ENCODE results near the gene CALML5. TPM values are rescaled to one million over a fixed set of nuclear protein-coding genes. Genes with fewer than 3 reads are reported as not detected.

The CALML5 gene
- total and polyA plus RNA-seq, 2 of the 4 experiments (the other 2 are of a cell fraction) = not detected

- Histone ChIP-seq H3K4me3 (ENCODE audit: insufficient read depth, low read depth, low read length) (no peak overlapping the region), H3K4ac (ENCODE audit: low read depth, low read length) (no peak overlapping the region), H4K91ac (ENCODE audit: insufficient read depth, low read depth, low read length) (no peak overlapping the region), H3K9ac (ENCODE audit: low read depth, low read length) (no peak overlapping the region), H3K27me3 (ENCODE audit: control insufficient read depth, insufficient read depth, low read length) (peaks cover 50% of the 10 kb centered on the region), H3K9me1 (ENCODE audit: insufficient read depth, low read length) (peaks cover 13% of the 10 kb centered on the region; the same call in 1 of the 2 replicates), H3K14ac (replicated peaks; ENCODE audit: low read depth, low read length) (no peak overlapping the region), H2BK15ac (ENCODE audit: low read depth, low read length) (no peak overlapping the region), H2AFZ (replicated peaks; ENCODE audit: low read length, poor library complexity) (no peak overlapping the region), H3K79me1 (ENCODE audit: low read depth in 1 of 2, low read length in 2 of 2) (no peaks in the 10 kb centered on the region), H2BK120ac (ENCODE audit: low read depth, low read length) (no peak overlapping the region), H4K20me1 (ENCODE audit: insufficient read depth, low read length) (no peaks in the 10 kb centered on the region), H3K4me1 (ENCODE audit: control insufficient read depth, insufficient read depth, low read length) (no peaks in the 10 kb centered on the region), H3K18ac (ENCODE audit: low read depth, low read length) (no peak overlapping the region), H2BK20ac (ENCODE audit: low read depth, low read length) (no peak overlapping the region), H2AK9ac (replicated peaks; ENCODE audit: low read depth, low read length, poor library complexity) (no peak overlapping the region), H3K56ac (ENCODE audit: extremely low read depth, insufficient read depth, low read length) (no peak overlapping the region), H3K23ac (ENCODE audit: low read depth, low read length) (no peak overlapping the region), H3K9me3 (ENCODE audit: control insufficient read depth, insufficient read depth, low read length) (no peaks in the 10 kb centered on the region), H3K27ac (ENCODE audit: insufficient read depth, low read length) (no peak overlapping the region), H2BK5ac (ENCODE audit: low read depth, low read length, poor library complexity, severe bottlenecking) (no peak overlapping the region), H4K8ac (ENCODE audit: low read depth in 2 of 2, low read length in 2 of 2) (no peak overlapping the region), H3K36me3 (ENCODE audit: control insufficient read depth, insufficient read depth, low read length) (no peaks in the 10 kb centered on the region), H2AK5ac (ENCODE audit: low read depth, low read length) (no peak overlapping the region), H3K4me2 (ENCODE audit: low read depth, low read length) (no peak overlapping the region), H4K5ac (ENCODE audit: low read depth, low read length) (no peak overlapping the region)
- POLR2A ChIA-PET (ENCODE audit: unreplicated experiment) = no interaction called here
- BruUV-seq (replicated peaks) = no TSS peak
- intact Hi-C loops (cut with micrococcal nuclease) = no loop called here
- ATAC-seq (ENCODE audit: low read depth) (no peak), DNase-seq (no peak)
- in situ Hi-C loops (cut with MboI; ENCODE audit: low sequenced_read_pairs) = no loop called here
- 80% methylated on average over 1 of the region's 5 CpGs; no CpG with 5 or more reads in 1 of the 2 experiments for WGBS, 2 experiments (ENCODE audit: extremely low coverage in 2 of 2, insufficient read length in 1 of 2)
- CTCF ChIA-PET = interaction anchor here (1.8 kb wide), 1 partner anchor 20 kb away, joined by 4 read pairs; no protein-coding TSS in a partner anchor
- TF ChIP-seq NFE2L2 (IDR thresholded peaks at IDR 0.05; ENCODE audit: low read depth, low read length) = no peak
- TF ChIP-seq RCOR1 (IDR thresholded peaks at IDR 0.05; ENCODE audit: insufficient replicate concordance, low read length) = no peak
- no peak for TF ChIP-seq CEBPB (IDR thresholded peaks at IDR 0.05; ENCODE audit: low read depth, low read length)
- TF ChIP-seq MAZ (IDR thresholded peaks at IDR 0.05; ENCODE audit: borderline replicate concordance, low read depth, low read length) = no peak
- TF ChIP-seq CHD1 (IDR thresholded peaks at IDR 0.05; ENCODE audit: low read depth, low read length) = no peak
- no peak for TF ChIP-seq RAD21 (IDR thresholded peaks at IDR 0.05; ENCODE audit: low read length)
- TF ChIP-seq POLR2A (IDR thresholded peaks at IDR 0.05; ENCODE audit: low read depth, low read length) = no peak
- no peak for TF ChIP-seq ELK1 (IDR thresholded peaks at IDR 0.05; ENCODE audit: borderline replicate concordance, low read depth, low read length)
- TF ChIP-seq, protein P1, sequence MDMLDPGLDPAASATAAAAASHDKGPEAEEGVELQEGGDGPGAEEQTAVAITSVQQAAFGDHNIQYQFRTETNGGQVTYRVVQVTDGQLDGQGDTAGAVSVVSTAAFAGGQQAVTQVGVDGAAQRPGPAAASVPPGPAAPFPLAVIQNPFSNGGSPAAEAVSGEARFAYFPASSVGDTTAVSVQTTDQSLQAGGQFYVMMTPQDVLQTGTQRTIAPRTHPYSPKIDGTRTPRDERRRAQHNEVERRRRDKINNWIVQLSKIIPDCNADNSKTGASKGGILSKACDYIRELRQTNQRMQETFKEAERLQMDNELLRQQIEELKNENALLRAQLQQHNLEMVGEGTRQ (IDR thresholded peaks at IDR 0.05; ENCODE audit: low read depth, low read length) = no peak
- no peak for TF ChIP-seq MAFK (IDR thresholded peaks at IDR 0.05; ENCODE audit: low read depth, low read length)
- dilution Hi-C loops (cut with HindIII; ENCODE audit: low sequenced_read_pairs, unreplicated experiment) = no loop called here
These were observed 1.5 kb upstream of the CALML5 start for GRCh38 chr10:5500910-5501309.

Data from IMR-90 (cell line).